Sigmoid colon (tissue), 7 donors: ENCODE results near the gene KIF6. TPM values are rescaled to one million over a fixed set of nuclear protein-coding genes. Genes with fewer than 3 reads are reported as not detected.
A peak's percentile ranks its signal among the peaks of the same experiment; 100 is the strongest.

Source experiments
- DNase-seq: peaks from one replicate; pipeline ENCODE4 v3.0.0-alpha.2; 2019
- H3K27ac ChIP-seq, 4 donors: fragments of 200-600 bp; sonication (generic); one replicate each; pipeline ENCODE4 v1.5.1; 2016 to 2019; ENCODE audit warnings: mild to moderate bottlenecking in 1 of 4
- H3K27me3 ChIP-seq, 3 donors: fragments of 200-600 bp; sonication (generic); one replicate each; pipeline ENCODE4 v1.5.1; 2019; ENCODE audit warnings: mild to moderate bottlenecking in 1 of 3
- H3K36me3 ChIP-seq, 4 donors: fragments of 200-600 bp; sonication (generic); one replicate each; pipeline ENCODE4 v1.5.1; 2016 to 2019
- H3K4me1 ChIP-seq, 4 donors: fragments of 200-600 bp; sonication (generic); one replicate each; pipeline ENCODE4 v1.5.1; 2017 to 2019
- H3K4me3 ChIP-seq, 4 donors: fragments of 200-600 bp; sonication (generic); one replicate each; pipeline ENCODE4 v1.5.1; 2017 to 2019; ENCODE audit warnings: mild to moderate bottlenecking in 2 of 4, moderate library complexity in 1 of 4
- H3K9me3 ChIP-seq, 4 donors: fragments of 200-600 bp in 3 of 4; sonication (generic) in 3 of 4; one replicate each; pipeline versions ENCODE4 v1.5.1 to v1.6.1; 2013 to 2019
- CTCF ChIP-seq, 4 experiments: fragments of 450-650 bp in 3 of 4; fragments of 200-600 bp in 1 of 4; IDR thresholded peaks; one replicate each; pipeline ENCODE4 v1.5.1; 2016 to 2019; ENCODE audit warnings: antibody characterized with exemption in 4 of 4, mild to moderate bottlenecking in 3 of 4, moderate library complexity in 2 of 4
- EP300 ChIP-seq, 4 donors: sonication (generic); formaldehyde crosslinking; IDR thresholded peaks; one replicate each; pipeline ENCODE4 v1.6.1; 2017; ENCODE audit warnings: antibody characterized with exemption in 4 of 4
- POLR2A ChIP-seq, 2 donors: fragments of 450-650 bp; IDR thresholded peaks; one replicate each; pipeline ENCODE4 v1.6.1; 2016; ENCODE audit warnings: antibody characterized with exemption in 2 of 2, mild to moderate bottlenecking in 2 of 2, moderate library complexity in 2 of 2
- POLR2AphosphoS5 ChIP-seq, 4 donors: sonication (generic); formaldehyde crosslinking; IDR thresholded peaks; one replicate each; pipeline ENCODE4 v1.6.1; 2017; ENCODE audit warnings: antibody characterized with exemption in 4 of 4
- WGBS, 2 donors: extraction: QIAGEN DNeasy Blood & Tissue Kit; methylation state at CpG; one replicate each; pipeline ENCODE4 v1.1.7; 2013; 5-methylcytosine and 5-hydroxymethylcytosine counted together
- intact Hi-C: fragments of 100-400 bp; cut with DNase I; formaldehyde crosslinking; loops from one replicate; pipeline ENCODE4 v1.15.1; 2023
- polyA plus RNA-seq, 3 donors: library from polyadenylated mRNA; stranded (reverse); fragments of 200-250 nt; gene quantifications; one replicate each; pipeline ENCODE4 v1.2.3, GENCODE V29; 2013
- total RNA-seq, 4 donors: library from RNA; depleted of rRNA; stranded (reverse); fragments of >200 nt; gene quantifications; one replicate each; pipeline ENCODE4 v1.1.0, GENCODE V29; 2016
- donor health status: healthy with polysubstance abuse.
- donor health status: Bipolar disorder and iron deficiency.
- donor health status: healthy.

Gene KIF6
- total and polyA plus RNA-seq, 7 donors, result under 0.01 to 0.99 (median 0.36) TPM; not detected in 2

GRCh38 chr6:39309942-39310531 is 415.2 kb downstream of the KIF6 start:
- Histone ChIP-seq H3K36me3 (no peaks in the 10 kb centered on the region), H3K27me3 (peaks cover 21 to 50% (median 37%) of the 10 kb centered on the region in 3 donors), H3K4me3 (no peak overlapping the region), H3K27ac (no peak overlapping the region), H3K4me1 (peaks cover 0 to 19% (median 15%) of the 10 kb centered on the region in 4 donors), H3K9me3 (no peaks in the 10 kb centered on the region)
- 40 to 55% methylated on average over 7 of the region's 7 CpGs for WGBS, 2 donors
- TF ChIP-seq EP300 (IDR thresholded peaks at IDR 0.05) (no peak), POLR2A (IDR thresholded peaks at IDR 0.05) (no peak), CTCF (IDR thresholded peaks at IDR 0.05) (peak; percentile 56 to 81 (median 75))
- DNase-seq, result peak; percentile 77
- intact Hi-C loops, result loop anchor here (5.0 kb wide), 1 partner anchor 438 kb away; no protein-coding TSS in a partner anchor

DNA sequence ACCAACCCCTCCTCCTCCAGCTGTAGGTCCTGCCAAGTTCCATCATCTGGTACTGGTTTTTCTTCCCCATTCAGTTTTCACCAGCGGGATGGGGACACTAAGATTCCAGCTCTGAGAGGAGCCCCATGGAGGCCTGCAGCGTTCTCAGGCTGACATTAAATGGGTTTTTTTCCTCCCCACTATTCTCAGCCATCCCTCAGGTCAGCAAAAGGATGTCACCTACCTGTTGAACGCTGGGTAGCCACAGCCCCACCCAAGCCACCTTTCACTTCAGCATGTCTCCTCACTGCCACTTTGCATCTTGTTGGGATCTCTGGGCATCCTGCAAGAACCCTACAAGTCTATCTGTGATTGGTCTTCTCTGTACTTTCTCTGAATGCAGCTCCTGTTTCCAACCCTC is 417.7 kb downstream of the KIF6 start:
- Histone ChIP-seq H3K36me3 (no peaks in the 10 kb centered on the region), H3K4me1 (peaks cover 0 to 6% (median 3%) of the 10 kb centered on the region in 4 donors), H3K4me3 (no peak overlapping the region), H3K27me3 (peaks cover 0 to 32% (median 13%) of the 10 kb centered on the region in 3 donors), H3K27ac (no peak overlapping the region), H3K9me3 (no peaks in the 10 kb centered on the region)
- WGBS, 2 donors, result 82 to 83% methylated on average over 3 of the region's 3 CpGs
- intact Hi-C loops, result no loop called here
- no peak for TF ChIP-seq POLR2A (IDR thresholded peaks at IDR 0.05)
- no peak for TF ChIP-seq POLR2AphosphoS5 (IDR thresholded peaks at IDR 0.05)
- TF ChIP-seq EP300 (IDR thresholded peaks at IDR 0.05), result no peak
- no peak for TF ChIP-seq CTCF (IDR thresholded peaks at IDR 0.05)
- no peak for DNase-seq

- Histone ChIP-seq H3K27ac (no peak overlapping the region), H3K4me3 (no peak overlapping the region), H3K36me3 (no peaks in the 10 kb centered on the region), H3K4me1 (peaks cover 0 to 6% (median 3%) of the 10 kb centered on the region in 4 donors), H3K9me3 (no peaks in the 10 kb centered on the region), H3K27me3 (peaks cover 0 to 26% (median 0%) of the 10 kb centered on the region in 3 donors)
- TF ChIP-seq POLR2A (IDR thresholded peaks at IDR 0.05) (no peak), CTCF (IDR thresholded peaks at IDR 0.05) (no peak), EP300 (IDR thresholded peaks at IDR 0.05) (no peak), POLR2AphosphoS5 (IDR thresholded peaks at IDR 0.05) (no peak)
- DNase-seq, result no peak
- intact Hi-C loops, result loop anchor here (5.0 kb wide), 1 partner anchor 218 kb away; no protein-coding TSS in a partner anchor
Measured at GRCh38 chr6:39304951-39305350, 420.3 kb downstream of the KIF6 start.

- intact Hi-C loops, result loop anchor here (1.0 to 5.0 kb wide), 3 partner anchors 137 to 331 kb away; no protein-coding TSS in a partner anchor
Measured at GRCh38 chr6:39303425-39304153, 421.6 kb downstream of the KIF6 start.

More at GRCh38 chr6:39303425-39304153, 421.6 kb downstream of the KIF6 start:
- Histone ChIP-seq H3K9me3 (no peaks in the 10 kb centered on the region), H3K27me3 (peaks cover 0 to 33% (median 0%) of the 10 kb centered on the region in 3 donors), H3K36me3 (no peaks in the 10 kb centered on the region), H3K4me1 (peaks cover 0 to 6% (median 3%) of the 10 kb centered on the region in 4 donors), H3K4me3 (no peak overlapping the region), H3K27ac (no peak overlapping the region)
- TF ChIP-seq POLR2AphosphoS5 (IDR thresholded peaks at IDR 0.05) (no peak), CTCF (IDR thresholded peaks at IDR 0.05) (no peak), POLR2A (IDR thresholded peaks at IDR 0.05) (no peak), EP300 (IDR thresholded peaks at IDR 0.05) (no peak)
- 88 to 91% methylated on average over 30 of the region's 30 CpGs for WGBS, 2 donors
- no peak for DNase-seq
